GM12864 (cell line): ENCODE data around the gene GABARAPL2.
"Not testable (repeated sequence)": the region's sequence is repeated elsewhere in the genome, so short reads cannot be mapped to it uniquely, and the experiment has no call there.

ENCODE experiments used
- DNase-seq: peaks from one replicate; pipeline ENCODE4 v3.0.0-alpha.2; 2011; ENCODE audit warnings: low read depth
- H3K4me3 ChIP-seq: 2 replicates; pipeline ENCODE4 v1.5.1; 2011; ENCODE audit warnings: mild to moderate bottlenecking, low read depth, low read length, control low read depth
- TF ChIP-seq, protein P1 (sequence below): IDR thresholded peaks from 2 replicates; pipeline ENCODE4 v1.5.1; 2011; ENCODE audit warnings: low read depth, mild to moderate bottlenecking, moderate library complexity, low read length, control low read depth, inconsistent platforms; ENCODE audit errors: missing control alignments

Gene GABARAPL2

DNA sequence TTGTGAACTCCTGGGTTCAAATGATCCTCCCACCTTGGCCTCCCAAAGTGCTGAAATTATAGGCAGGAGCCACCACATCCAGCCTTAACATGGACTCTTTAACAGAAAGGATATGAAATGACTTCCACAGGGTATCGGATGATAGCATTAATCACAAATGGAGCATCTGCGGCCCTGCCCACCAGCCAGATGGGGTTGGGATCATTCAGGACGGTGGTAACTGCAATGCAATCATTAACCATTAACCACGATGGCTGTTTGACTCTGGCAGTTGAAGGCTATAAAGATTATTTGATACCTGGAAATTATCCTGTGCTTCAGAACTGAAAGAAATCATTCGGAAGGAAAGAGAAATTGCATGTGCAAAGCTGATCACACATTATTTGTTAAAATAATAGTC lies 24.9 kb upstream of the GABARAPL2 start:
- TF ChIP-seq, protein P1, sequence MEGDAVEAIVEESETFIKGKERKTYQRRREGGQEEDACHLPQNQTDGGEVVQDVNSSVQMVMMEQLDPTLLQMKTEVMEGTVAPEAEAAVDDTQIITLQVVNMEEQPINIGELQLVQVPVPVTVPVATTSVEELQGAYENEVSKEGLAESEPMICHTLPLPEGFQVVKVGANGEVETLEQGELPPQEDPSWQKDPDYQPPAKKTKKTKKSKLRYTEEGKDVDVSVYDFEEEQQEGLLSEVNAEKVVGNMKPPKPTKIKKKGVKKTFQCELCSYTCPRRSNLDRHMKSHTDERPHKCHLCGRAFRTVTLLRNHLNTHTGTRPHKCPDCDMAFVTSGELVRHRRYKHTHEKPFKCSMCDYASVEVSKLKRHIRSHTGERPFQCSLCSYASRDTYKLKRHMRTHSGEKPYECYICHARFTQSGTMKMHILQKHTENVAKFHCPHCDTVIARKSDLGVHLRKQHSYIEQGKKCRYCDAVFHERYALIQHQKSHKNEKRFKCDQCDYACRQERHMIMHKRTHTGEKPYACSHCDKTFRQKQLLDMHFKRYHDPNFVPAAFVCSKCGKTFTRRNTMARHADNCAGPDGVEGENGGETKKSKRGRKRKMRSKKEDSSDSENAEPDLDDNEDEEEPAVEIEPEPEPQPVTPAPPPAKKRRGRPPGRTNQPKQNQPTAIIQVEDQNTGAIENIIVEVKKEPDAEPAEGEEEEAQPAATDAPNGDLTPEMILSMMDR: no peak
- DNase-seq: no peak
- H3K4me3 ChIP-seq: no peak overlapping the region

DNA sequence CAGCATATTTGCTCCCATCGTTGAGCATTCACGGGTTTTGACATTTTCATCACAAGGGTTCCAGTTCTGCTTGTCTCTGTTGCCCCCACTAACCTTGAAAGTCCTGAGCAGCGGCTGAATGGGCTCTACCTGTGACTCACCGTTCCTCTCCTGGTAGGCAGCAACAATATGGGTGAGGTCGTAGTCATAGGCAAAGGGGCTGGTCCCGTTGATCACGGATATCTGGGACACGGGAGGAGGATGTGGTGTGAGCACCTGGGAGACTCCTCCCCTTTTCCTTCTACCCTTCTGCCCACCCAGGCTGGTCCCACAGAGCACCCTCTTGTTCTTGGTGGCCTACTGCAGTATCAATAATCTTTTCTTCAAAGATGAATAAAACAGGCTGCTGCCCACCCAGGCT lies 23.7 kb upstream of the GABARAPL2 start:
- H3K4me3 ChIP-seq: not testable (repeated sequence)

DNA sequence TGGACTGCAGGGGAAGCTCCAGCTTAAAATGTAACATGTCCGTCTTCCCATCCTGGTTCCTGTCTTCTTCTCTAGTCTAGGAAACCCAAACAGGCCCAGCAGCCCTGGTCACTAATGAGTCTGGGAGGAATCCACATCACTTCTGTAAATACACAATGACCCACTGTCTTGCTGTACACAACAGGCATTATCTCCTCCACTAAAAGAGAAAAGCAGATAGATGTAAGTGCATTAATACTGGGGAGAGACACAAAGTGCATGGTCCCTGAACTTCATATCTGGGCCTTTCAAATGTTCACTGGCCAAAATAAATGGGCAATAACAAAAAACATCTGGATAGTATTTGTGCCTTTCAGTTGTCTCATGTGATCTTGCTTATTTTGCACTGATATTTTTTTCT lies 20.3 kb upstream of the GABARAPL2 start:
- DNase-seq, H3K4me3 ChIP-seq: not testable (repeated sequence)

More for the DNA sequence above, 23.7 kb upstream of the GABARAPL2 start:
- not testable (repeated sequence) for DNase-seq

DNA sequence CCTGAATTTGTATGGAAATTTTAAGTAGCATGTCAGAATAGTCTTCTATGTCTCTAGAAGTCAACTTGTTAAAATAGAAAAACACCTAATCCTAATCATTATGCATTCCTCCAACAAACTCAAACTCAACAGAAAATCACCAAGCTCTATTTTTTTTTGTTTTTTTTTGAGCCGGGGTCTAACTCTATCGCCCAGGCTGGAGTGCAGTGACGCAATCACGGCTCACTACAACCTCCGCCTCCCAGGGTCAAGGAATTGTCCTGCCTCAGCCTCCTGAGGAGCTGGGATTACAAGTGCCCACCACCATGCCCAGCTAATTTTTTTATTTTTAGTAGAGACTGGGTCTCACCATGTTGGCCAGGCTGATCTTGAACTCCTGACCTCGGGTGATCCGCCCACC lies 19.9 kb upstream of the GABARAPL2 start:
- DNase-seq: no peak
- TF ChIP-seq, protein P1: no peak
- no peak overlapping the region for H3K4me3 ChIP-seq

DNA sequence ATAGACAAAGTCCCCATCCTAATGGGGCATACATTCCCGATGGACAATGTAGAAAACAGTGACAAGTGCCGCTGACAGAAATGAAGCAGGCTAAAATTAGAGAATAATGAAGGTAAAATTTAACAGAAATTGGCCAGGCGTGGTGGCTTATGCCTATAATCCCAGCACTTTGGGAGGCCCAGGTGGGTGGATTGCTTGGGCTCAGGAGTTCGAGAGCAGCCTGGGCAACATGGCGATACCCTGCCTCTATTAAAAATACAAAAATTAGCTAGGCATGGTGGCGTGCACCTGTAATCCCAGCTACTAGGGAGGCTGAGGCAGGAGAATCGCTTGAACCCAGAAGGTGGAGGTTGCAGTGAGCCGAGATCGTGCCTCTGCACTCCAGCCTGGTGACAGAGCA lies 17.7 kb upstream of the GABARAPL2 start:
- not testable (repeated sequence) for DNase-seq, H3K4me3 ChIP-seq

- peak; percentile 49 for DNase-seq
- H3K4me3 ChIP-seq: no peak overlapping the region
- TF ChIP-seq, protein P1: peak; percentile 74
Observed at GRCh38 chr16:75550211-75550662, 15.9 kb upstream of the GABARAPL2 start.

DNA sequence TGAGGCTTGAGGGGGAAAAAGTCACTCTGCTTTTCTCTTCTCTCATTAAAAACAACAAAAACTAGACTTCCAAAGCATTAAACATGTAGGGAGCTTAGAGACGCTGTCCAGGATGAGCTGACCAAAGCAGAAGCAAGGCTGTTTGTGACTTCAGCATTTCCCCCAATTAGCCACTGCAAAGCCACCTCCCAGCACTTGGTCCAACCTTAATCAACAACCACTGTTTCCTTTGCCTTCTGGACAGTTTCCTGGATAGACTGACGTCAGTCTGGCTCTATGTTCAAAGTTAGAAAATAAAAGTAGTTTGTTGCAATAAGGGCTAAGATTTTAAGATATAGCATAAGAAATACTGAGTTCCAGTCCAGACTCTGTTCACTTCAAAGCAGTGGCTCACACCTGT lies 13.2 kb upstream of the GABARAPL2 start:
- TF ChIP-seq, protein P1: no peak
- H3K4me3 ChIP-seq: no peak overlapping the region
- DNase-seq: no peak

DNA sequence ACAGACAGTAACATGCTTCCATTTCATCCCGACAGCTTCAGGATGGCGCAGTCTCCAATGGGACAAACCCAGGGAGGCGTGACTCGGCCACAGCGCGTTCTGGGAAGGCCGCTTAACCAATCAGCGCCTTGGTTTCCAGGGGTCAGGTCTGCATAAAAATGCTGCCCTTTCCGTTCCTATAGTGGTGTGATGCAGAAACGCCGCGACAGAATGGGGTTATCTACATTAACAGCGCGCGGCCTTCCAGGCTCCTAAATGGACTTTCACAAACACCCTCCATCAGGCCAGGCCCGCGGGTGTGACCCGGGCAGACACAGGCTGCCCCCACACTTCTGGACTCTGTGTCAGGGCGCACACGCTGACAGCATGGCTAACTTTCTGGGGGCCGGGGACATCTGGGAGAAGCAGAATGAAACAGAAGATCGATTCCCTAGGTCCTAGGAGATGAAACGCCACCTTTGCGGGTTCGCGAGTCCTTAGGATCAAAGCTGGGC lies 10.9 kb upstream of the GABARAPL2 start:
- no peak for DNase-seq
- TF ChIP-seq, protein P1: no peak
- peak overlapping the region; percentile 70 for H3K4me3 ChIP-seq

DNA sequence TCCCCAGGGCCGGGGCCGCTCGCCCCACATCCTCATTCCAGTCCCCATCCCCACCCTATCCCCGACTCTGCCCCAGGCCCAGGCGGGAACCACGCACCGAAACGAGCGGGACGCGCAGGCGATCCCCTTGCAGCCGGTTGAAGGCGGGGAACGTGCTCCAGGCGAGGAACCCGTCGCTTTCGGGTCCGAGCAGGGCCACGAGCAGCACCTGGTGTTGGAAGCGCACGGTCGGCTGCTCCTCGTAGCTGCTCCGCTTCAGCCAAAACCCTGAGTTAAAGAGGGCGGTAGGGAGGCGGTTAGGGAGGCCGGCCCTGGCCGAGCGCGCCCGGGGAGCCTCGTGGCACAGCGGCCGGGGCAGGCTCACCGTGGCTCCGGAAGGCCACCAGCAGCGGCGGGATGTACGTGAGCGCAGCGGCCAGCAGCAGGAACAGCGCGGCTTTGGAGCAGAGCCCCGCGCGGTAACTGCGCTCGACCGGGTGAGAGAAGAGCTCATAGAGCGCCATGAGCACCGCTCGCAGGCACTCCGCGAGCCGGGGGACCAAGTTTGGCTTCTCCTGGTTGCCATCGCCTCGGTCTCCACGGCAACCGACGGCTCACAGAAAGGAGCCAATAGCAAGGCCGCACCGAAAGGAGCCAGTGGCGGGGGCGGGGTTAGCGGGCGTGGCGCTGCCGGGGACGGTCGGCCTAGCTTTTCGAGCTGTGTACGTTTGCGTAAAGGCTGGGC lies 10.3 kb upstream of the GABARAPL2 start, which contains the start of gene TMEM231:
TSS of gene TMEM231 (minus strand) at position 546 of the 724 bp plus-strand sequence. CDS start at position 503, 43 bp downstream.
- H3K4me3 ChIP-seq: peak within 1 kb of the TSS; percentile 70
- TF ChIP-seq, protein P1: peak; percentile 24
- peak; percentile 80 for DNase-seq
